ENCODE data around the gene SLC9B2.

- TF ChIP-seq MAX (CRISPR knock-in tag; IDR thresholded peaks at IDR 0.05) (no peak), ESRRA (CRISPR knock-in tag; IDR thresholded peaks at IDR 0.05; ENCODE audit: borderline replicate concordance) (no peak), CTCF (IDR thresholded peaks at IDR 0.05) (no peak), TEAD4 (CRISPR knock-in tag; IDR thresholded peaks at IDR 0.05) (no peak), ATF2 (CRISPR knock-in tag; IDR thresholded peaks at IDR 0.05; ENCODE audit: borderline replicate concordance, low read depth) (no peak), ARID4B (CRISPR knock-in tag; IDR thresholded peaks at IDR 0.05; ENCODE audit: borderline replicate concordance) (no peak), TCF7 (CRISPR knock-in tag; IDR thresholded peaks at IDR 0.05; ENCODE audit: low read depth) (no peak), NR1H2 (CRISPR knock-in tag; IDR thresholded peaks at IDR 0.05) (no peak), CREB1 (CRISPR knock-in tag; IDR thresholded peaks at IDR 0.05) (no peak)
Observed at GRCh38 chr4:102988429-102989020, 88.0 kb downstream of the SLC9B2 start.

Data from WTC11 (cell line).